Right lobe of liver (tissue), 4 donors: ENCODE results near the gene RIGI.

Experiments used
- POLR2A ChIP-seq: fragments of 450-650 bp; IDR thresholded peaks from one replicate; pipeline ENCODE4 v1.6.1; 2017; ENCODE audit warnings: antibody characterized with exemption, mild to moderate bottlenecking
- TF ChIP-seq, protein P1 (sequence below), 4 donors: fragments of 200-600 bp in 3 of 4; fragments of 450-650 bp in 1 of 4; IDR thresholded peaks; one replicate each; pipeline versions ENCODE4 v1.5.1 to v1.8.0; 2016 to 2022; ENCODE audit warnings: antibody characterized with exemption in 4 of 4, mild to moderate bottlenecking in 2 of 4
- donor health status: DM: no; HTN: no; CAD: no.
- donor health status: DM: no; HTN: no; CAD: no.
- donor health status: DM: no; HTN: yes; CAD: no.

GRCh38 chr9:32516241-32516640, 9.8 kb downstream of the RIGI start:
- TF ChIP-seq, protein P1, sequence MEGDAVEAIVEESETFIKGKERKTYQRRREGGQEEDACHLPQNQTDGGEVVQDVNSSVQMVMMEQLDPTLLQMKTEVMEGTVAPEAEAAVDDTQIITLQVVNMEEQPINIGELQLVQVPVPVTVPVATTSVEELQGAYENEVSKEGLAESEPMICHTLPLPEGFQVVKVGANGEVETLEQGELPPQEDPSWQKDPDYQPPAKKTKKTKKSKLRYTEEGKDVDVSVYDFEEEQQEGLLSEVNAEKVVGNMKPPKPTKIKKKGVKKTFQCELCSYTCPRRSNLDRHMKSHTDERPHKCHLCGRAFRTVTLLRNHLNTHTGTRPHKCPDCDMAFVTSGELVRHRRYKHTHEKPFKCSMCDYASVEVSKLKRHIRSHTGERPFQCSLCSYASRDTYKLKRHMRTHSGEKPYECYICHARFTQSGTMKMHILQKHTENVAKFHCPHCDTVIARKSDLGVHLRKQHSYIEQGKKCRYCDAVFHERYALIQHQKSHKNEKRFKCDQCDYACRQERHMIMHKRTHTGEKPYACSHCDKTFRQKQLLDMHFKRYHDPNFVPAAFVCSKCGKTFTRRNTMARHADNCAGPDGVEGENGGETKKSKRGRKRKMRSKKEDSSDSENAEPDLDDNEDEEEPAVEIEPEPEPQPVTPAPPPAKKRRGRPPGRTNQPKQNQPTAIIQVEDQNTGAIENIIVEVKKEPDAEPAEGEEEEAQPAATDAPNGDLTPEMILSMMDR (IDR thresholded peaks at IDR 0.05) = no peak
- TF ChIP-seq POLR2A = no peak
